T-helper 1 cell (primary cell): ENCODE results near the gene GEMIN4.
"Not testable (repeated sequence)": the region's sequence is repeated elsewhere in the genome, so short reads cannot be mapped to it uniquely, and the experiment has no call there.

Experiments used
- DNase-seq, 5 donors: peaks; one replicate each; pipeline ENCODE4 v3.0.0-alpha.2; 2012 to 2020

Gene GEMIN4

DNA sequence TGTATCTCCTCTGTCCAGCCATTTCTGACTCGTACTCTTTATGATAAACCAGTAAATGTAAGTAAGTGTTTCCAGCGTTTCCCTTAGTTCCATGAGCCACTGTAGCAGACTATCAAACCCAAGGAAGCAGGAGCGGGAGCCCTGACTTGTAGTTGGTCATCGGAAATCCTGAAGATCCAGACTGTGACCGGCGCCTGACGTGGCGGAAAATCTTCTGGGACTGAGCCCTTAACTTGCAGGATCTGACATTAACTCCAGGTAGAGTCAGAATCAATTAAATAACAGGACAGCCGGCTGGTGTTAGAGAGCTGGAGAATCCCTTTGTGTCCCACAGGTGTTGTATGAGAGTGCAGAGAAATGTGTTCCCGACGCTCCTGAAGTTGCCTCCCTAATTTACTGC, 26.0 kb upstream of the GEMIN4 start:
- DNase-seq, result no peak

- DNase-seq, result no peak
These were observed 22.2 kb upstream of the GEMIN4 start for GRCh38 chr17:774313-774584.

DNA sequence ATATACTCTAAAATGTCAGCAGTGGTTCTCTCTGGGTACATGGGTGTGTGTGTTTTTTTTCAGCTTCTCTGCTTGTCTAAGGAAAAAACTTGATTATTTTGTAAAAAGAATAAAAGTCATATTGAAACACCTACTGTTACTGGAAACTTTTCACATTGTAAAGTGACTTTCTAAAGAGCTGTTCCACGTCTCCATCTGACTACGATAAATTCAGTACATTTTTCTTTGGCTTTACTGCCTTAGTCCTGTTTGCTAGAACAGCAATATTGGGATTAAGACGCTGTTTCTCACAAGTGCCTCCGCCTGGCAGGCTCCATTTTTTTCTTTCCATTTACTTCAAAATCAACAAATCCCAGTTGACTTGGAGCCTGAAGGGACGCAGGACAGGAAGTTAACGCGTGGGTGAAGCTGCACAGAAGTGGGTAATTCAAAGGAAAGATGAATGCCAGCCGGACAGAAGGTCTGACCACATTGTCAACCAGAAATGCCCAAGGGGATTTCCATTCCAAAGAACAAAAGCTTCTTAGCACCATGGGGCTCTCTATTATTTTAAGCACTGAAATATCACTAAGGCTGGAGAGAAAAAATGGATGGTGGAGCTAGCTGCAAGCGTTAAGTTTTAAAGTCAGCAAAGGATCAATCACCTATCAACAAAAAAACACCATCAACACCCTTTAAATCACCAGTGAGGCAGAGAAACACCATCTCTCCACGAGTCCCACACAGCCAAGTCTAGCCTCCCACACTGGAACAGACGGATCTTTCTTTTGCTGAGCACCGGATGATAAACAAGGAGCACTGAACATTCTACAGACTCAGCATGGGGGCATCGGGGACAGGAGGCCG, 21.6 kb upstream of the GEMIN4 start:
- no peak for DNase-seq

DNA sequence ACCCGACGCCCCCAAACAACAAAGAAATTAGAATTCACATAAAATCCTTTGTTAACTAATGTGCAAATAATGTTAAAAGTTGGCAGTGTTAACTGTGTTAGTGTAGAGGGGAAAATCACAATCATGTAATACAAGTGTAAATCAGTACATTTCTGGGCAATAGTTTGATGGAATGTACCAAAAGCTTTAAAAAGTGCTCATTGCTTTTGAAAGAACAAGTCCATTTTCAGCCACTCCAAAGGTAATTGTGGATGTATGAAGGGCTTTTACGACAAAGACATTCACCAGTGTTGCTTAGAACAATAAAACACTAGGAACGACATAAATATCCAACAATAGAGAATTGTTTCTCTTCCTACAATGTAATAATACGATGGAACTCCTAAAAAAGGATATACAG, 21.0 kb upstream of the GEMIN4 start:
- no peak for DNase-seq

DNA sequence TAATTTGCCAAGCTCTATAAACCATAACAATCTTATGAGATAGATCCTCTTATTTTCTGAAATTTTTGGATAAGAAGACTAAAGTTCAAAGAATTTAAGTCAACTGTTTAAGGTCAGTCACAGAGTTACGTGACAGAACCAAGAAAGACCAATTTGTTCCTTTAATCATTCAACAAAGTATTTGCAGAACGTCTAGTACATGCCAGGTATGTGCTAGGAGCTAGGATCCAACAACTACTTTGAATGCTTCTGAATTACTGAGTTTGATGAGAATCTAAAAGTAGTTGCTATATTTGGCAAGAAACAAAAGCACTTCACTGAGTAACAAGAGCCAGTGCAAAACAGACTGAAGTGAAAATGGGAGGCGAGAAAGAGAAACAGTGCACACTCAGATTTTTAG, 15.0 kb upstream of the GEMIN4 start:
- DNase-seq, result no peak

- DNase-seq, result no peak
These were observed 8.3 kb upstream of the GEMIN4 start for GRCh38 chr17:760371-760770.

DNA sequence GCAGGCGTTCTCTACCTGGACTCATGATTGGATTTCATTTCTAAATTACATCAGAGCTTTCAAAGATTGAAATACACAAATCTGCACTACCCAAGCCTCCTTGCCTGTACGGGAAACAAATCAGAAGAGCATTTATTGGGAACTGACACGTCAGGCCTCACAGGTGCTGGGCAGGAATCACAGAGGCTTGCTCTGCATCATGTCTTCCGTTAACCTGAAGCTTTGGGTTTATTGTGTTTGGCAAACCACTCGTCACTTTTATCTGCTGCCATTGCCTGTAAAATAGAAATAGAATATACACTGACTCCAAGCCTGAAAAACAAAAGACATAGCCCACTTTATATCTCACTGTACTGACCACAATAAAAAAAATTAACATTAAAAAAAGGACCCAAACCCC, 7.9 kb upstream of the GEMIN4 start:
- no peak for DNase-seq

GRCh38 chr17:756010-756567, 4.0 kb upstream of the GEMIN4 start:
- not testable (repeated sequence) for DNase-seq

DNA sequence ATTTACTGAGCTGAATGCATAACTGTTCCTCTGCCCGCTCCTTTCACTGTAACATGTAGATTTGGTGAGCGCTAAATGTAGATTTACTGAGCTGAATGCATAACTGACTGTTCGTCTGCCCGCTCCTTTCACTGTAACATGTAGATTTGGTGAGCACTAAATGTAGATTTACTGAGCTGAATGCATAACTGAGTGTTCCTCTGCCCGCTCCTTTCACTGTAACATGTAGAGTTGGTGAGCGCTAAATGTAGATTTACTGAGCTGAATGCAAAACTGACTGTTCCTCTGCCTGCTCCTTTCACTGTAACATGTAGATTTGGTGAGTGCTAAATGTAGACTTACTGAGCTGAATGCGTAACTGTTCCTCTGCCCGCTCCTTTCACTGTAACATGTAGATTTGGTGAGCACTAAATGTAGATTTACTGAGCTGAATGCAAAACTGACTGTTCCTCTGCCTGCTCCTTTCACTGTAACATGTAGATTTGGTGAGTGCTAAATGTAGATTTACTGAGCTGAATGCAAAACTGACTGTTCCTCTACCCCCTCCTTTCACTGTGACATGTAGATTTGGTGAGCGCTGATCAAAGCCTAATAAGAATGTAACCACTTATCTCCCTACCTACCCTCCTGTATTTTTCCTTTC, 3.4 kb upstream of the GEMIN4 start:
- DNase-seq, result not testable (repeated sequence)

- no peak for DNase-seq
These were observed 1.4 kb upstream of the GEMIN4 start for GRCh38 chr17:753418-753817.

DNA sequence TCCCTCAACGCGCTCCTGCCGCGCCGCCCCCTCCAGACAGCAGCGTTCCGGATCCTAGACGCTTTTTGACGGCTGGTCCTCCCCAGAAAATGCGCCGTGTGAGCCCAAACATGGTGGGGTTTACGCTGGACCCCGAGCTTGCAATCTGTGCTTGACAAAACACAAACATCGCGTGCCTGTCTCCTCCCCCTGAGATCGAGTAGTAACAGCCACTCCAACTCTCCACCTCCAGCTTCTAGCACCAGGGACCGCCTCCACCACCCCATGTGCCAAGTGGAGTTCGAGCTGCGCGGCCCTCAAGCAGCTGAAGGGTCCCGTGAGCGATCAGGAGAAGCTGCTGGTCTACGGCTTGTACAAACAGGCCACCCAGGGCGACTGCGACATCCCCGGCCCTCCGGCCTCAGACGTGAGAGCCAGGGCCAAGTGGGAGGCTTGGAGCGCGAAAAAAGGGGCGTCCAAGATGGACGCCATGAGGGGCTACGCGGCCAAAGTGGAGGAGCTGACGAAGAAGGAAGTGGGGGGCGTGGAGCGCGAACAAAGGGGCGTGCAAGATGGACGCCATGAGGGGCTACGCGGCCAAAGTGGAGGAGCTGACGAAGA, 656 bp upstream of the GEMIN4 start:
- no peak for DNase-seq

- peak; percentile 11 to 68 (median 39) for DNase-seq
These were observed 629 bp downstream of the GEMIN4 start for GRCh38 chr17:751269-752001.

- no peak for DNase-seq
These were observed 1.5 kb downstream of the GEMIN4 start for GRCh38 chr17:750431-751037.

GRCh38 chr17:749359-749758, 2.7 kb downstream of the GEMIN4 start:
- not testable (repeated sequence) for DNase-seq

GRCh38 chr17:748604-749003, 3.5 kb downstream of the GEMIN4 start:
- DNase-seq, result not testable (repeated sequence)

- no peak for DNase-seq
These were observed 5.1 kb downstream of the GEMIN4 start for GRCh38 chr17:746783-747629.

DNA sequence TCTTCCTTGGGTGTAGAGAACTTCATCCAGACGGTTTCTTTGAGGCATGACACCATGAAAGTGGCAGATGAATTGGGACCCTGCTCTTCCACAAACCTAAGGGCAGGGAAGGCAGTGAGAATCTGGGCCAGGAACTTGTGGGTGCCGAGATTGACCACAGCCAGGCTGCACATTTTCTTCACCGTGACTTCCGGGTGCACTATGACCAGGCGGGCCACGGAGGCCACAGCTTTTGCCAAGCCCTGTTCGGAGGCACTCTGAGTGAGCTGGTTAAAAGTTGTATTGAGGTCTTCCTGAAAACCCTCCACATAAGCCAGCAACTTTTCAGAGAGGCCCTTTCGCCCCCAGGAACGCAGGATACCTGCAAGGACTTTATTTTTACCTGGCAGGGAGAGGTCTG, 5.9 kb downstream of the GEMIN4 start:
- no peak for DNase-seq

- DNase-seq, result no peak
These were observed 6.7 kb downstream of the GEMIN4 start for GRCh38 chr17:745406-745805.

DNA sequence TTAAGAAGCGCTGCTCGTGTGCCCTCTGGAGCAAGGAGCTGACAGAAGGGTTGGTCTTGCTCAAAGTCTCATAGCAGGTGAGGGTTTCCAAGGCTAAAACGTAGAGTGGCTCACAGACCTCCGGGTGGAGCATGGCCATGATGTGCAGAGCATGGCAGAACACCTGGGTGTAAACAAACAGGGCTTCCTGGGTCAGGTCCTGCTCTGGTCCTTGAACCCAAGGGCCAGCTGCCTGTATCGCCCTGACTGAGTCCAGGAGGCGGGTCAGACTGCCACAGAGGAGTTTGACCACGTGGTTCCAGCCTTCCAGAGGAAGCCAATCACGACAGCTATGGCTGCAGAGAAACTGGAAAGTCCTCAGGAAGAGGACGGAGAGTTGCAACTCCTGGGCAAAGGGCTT, 7.1 kb downstream of the GEMIN4 start:
- DNase-seq, result no peak

DNA sequence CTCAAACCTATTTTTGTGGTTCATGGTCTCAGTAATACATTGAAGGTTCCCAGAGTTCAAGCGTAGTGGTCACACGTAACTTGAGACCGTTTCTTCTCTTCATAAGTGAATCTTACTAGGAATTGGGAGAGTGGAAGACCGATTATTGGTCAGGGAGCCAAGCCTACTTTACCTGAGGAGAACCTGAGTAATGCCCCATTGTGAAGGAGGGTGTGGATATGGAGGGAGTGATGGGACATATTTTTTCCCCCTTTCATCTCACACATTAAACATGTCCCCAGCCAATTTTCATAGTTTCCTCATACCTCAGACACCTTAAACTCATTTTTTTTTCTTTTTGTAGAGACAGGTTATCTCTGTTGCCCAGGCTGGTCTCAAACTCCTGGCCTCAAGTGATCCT, 8.9 kb downstream of the GEMIN4 start:
- no peak for DNase-seq

- DNase-seq, result no peak
These were observed 9.8 kb downstream of the GEMIN4 start for GRCh38 chr17:742147-742793.
